ENCODE data around the gene PHTF2. TPM values are rescaled to one million over a fixed set of nuclear protein-coding genes. Genes with fewer than 3 reads are reported as not detected.

PHTF2 gene
- total and polyA plus RNA-seq, 2 of the 4 experiments (the other 2 are of a cell fraction), result 28.3 to 69.9 TPM

GRCh38 chr7:78006063-78006755, 207.6 kb downstream of the PHTF2 start:
- H3K9me1 ChIP-seq (ENCODE audit: insufficient read depth, low read length), result no peaks in the 10 kb centered on the region
- no peaks in the 10 kb centered on the region for H3K27me3 ChIP-seq (ENCODE audit: control insufficient read depth, insufficient read depth, low read length)
- no peak overlapping the region for H2BK15ac ChIP-seq (ENCODE audit: low read depth, low read length)
- no peak overlapping the region for H2BK120ac ChIP-seq (ENCODE audit: low read depth, low read length)
- no TSS peak for BruUV-seq (replicated peaks)
- H3K27ac ChIP-seq (ENCODE audit: insufficient read depth, low read length), result no peak overlapping the region
- peak overlapping the region; percentile 15 for H2AFZ ChIP-seq (replicated peaks; ENCODE audit: low read length, poor library complexity)
- H3K56ac ChIP-seq (ENCODE audit: extremely low read depth, insufficient read depth, low read length), result no peak overlapping the region
- H2AK5ac ChIP-seq (ENCODE audit: low read depth, low read length), result no peak overlapping the region
- H3K36me3 ChIP-seq (ENCODE audit: control insufficient read depth, insufficient read depth, low read length), result no peaks in the 10 kb centered on the region
- TF ChIP-seq CEBPB (IDR thresholded peaks at IDR 0.05; ENCODE audit: low read depth, low read length) (no peak), CHD1 (IDR thresholded peaks at IDR 0.05; ENCODE audit: low read depth, low read length) (no peak), CTCF (conservative IDR thresholded peaks at IDR 0.05; ENCODE audit: low read depth, low read length) (no peak), MXI1 (IDR thresholded peaks at IDR 0.05; ENCODE audit: borderline replicate concordance, low read depth, low read length) (no peak), RCOR1 (IDR thresholded peaks at IDR 0.05; ENCODE audit: insufficient replicate concordance, low read length) (no peak), USF2 (IDR thresholded peaks at IDR 0.05; ENCODE audit: low read depth, low read length) (no peak)
- no peak overlapping the region for H2AK9ac ChIP-seq (replicated peaks; ENCODE audit: low read depth, low read length, poor library complexity)
- dilution Hi-C loops (cut with HindIII; ENCODE audit: low sequenced_read_pairs, unreplicated experiment), result no loop called here
- no peaks in the 10 kb centered on the region for H3K4me1 ChIP-seq (ENCODE audit: control insufficient read depth, insufficient read depth, low read length)
- no peak overlapping the region for H4K8ac ChIP-seq (ENCODE audit: low read depth in 2 of 2, low read length in 2 of 2)
- no peak overlapping the region for H3K14ac ChIP-seq (replicated peaks; ENCODE audit: low read depth, low read length)
- WGBS, 2 experiments (ENCODE audit: extremely low coverage in 2 of 2, insufficient read length in 1 of 2), result 100% methylated on average over 2 of the region's 10 CpGs; no CpG with 5 or more reads in 1 of the 2 experiments
- 0 out of 2 replicates have a peak, but pooled peaks cover 1% of the 10 kb centered on the region for H3K9me3 ChIP-seq (ENCODE audit: control insufficient read depth, insufficient read depth, low read length)
- H2BK5ac ChIP-seq (ENCODE audit: low read depth, low read length, poor library complexity, severe bottlenecking), result no peak overlapping the region
- H4K5ac ChIP-seq (ENCODE audit: low read depth, low read length), result no peak overlapping the region
- in situ Hi-C loops (cut with MboI; ENCODE audit: low sequenced_read_pairs), result no loop called here
- no peak overlapping the region for H4K91ac ChIP-seq (ENCODE audit: insufficient read depth, low read depth, low read length)
- intact Hi-C loops (cut with micrococcal nuclease), result no loop called here
- no peaks in the 10 kb centered on the region for H4K20me1 ChIP-seq (ENCODE audit: insufficient read depth, low read length)
- no peak overlapping the region for H3K4me3 ChIP-seq (ENCODE audit: insufficient read depth, low read depth, low read length)
- POLR2A ChIA-PET (ENCODE audit: unreplicated experiment), result no interaction called here
- no peak overlapping the region for H3K4me2 ChIP-seq (ENCODE audit: low read depth, low read length)
- no peak overlapping the region for H3K9ac ChIP-seq (ENCODE audit: low read depth, low read length)
- H3K23ac ChIP-seq (ENCODE audit: low read depth, low read length), result no peak overlapping the region
- DNase-seq (no peak), ATAC-seq (ENCODE audit: low read depth) (no peak)
- no peak overlapping the region for H3K4ac ChIP-seq (ENCODE audit: low read depth, low read length)
- H2BK20ac ChIP-seq (ENCODE audit: low read depth, low read length), result no peak overlapping the region
- no peaks in the 10 kb centered on the region for H3K79me1 ChIP-seq (ENCODE audit: low read depth in 1 of 2, low read length in 2 of 2)
- no peak overlapping the region for H3K18ac ChIP-seq (ENCODE audit: low read depth, low read length)
- CTCF ChIA-PET, result no interaction called here

Data from IMR-90 (cell line).